K562 (cell line): ENCODE measurements around the gene LINGO3. TPM values are rescaled to one million over a fixed set of nuclear protein-coding genes. Genes with fewer than 3 reads are reported as not detected.
A peak's percentile ranks its signal among the peaks of the same experiment; 100 is the strongest.

ENCODE experiments used
- ATAC-seq: fragments of 200-7000 bp; cut with Tn5 transposase; 3 replicates; pipeline ENCODE4 v1.9.1; 2020; ENCODE audit warnings: moderate library complexity
- Bru-seq: library from RNA; stranded (reverse); fragments of 400-500 nt; gene quantifications from one replicate; lab custom pipeline; 2021; lab: Mats Ljungman, UMichigan
- BruChase-seq, 2 experiments: library from RNA; stranded (reverse); fragments of 400-500 nt; gene quantifications; one replicate each; lab custom pipeline; 2021; lab: Mats Ljungman, UMichigan
- BruUV-seq: library from RNA; stranded (reverse); fragments of 400-500 nt; replicated peaks from 2 replicates; lab custom pipeline; 2021; lab: Mats Ljungman, UMichigan
- CTCF ChIA-PET: fragments of 300-600 bp; formaldehyde crosslinking; extraction: SDS; loops from one replicate; lab custom pipeline; 2021; ENCODE audit warnings: low intra/inter-chr PET ratio; lab: Yijun Ruan, JAX
- POLR2A ChIA-PET: fragments of 300-600, 350-650 bp; sonication (Branson Sonifier 250); formaldehyde crosslinking; extraction: SDS; loops from one replicate; lab custom pipeline; 2021; ENCODE audit warnings: antibody characterized with exemption, inconsistent platforms; lab: Yijun Ruan, JAX
- DNase-seq, 4 experiments: peaks; one replicate each; pipeline versions ENCODE4 v3.0.0 to v3.0.0-alpha.2; 2011 to 2018; ENCODE audit warnings: low spot score in 3 of 4, mixed read lengths in 3 of 4; ENCODE audit errors: extremely low read depth in 1 of 4
- FAIRE-seq: peaks from 2 replicates; lab custom pipeline; 2011; peaks lifted over from hg19 to GRCh38; lab: Jason Lieb, UNC
- H2AFZ ChIP-seq: 2 replicates; pipeline ENCODE4 v1.6.0; 2011; ENCODE audit warnings: low read depth, low read length, control low read depth, inconsistent platforms
- H3K27ac ChIP-seq: fragments of 200-600 bp; 3 replicates; pipeline ENCODE4 v1.8.0; 2011; ENCODE audit warnings: low read depth, mild to moderate bottlenecking, control low read depth, inconsistent platforms, low read length, moderate library complexity, mixed read lengths; ENCODE audit errors: extremely low read depth
- H3K27me3 ChIP-seq, 2 experiments: fragments of 300-600 bp in 1 of 2; 2 replicates in 1 of 2; 3 replicates in 1 of 2; pipeline versions ENCODE4 v1.6.0 to v1.8.0; 2011; ENCODE audit warnings: inconsistent platforms in 2 of 2, low read length in 2 of 2, mild to moderate bottlenecking in 1 of 2, mixed read lengths in 1 of 2, moderate library complexity in 1 of 2; ENCODE audit not compliant: control insufficient read depth in 2 of 2, insufficient read depth in 2 of 2
- H3K36me3 ChIP-seq: fragments of 300-600 bp; 3 replicates; pipeline ENCODE4 v1.8.0; 2011; ENCODE audit warnings: mild to moderate bottlenecking, low read length, inconsistent platforms; ENCODE audit not compliant: control insufficient read depth, insufficient read depth
- H3K4me1 ChIP-seq, 2 experiments: fragments of 200-600 bp in 1 of 2; replicated peaks in 1 of 2; 2 replicates in 1 of 2; 3 replicates in 1 of 2; pipeline versions ENCODE4 v1.5.1 to v1.8.0; 2011; ENCODE audit warnings: inconsistent platforms in 2 of 2, low read length in 2 of 2, mild to moderate bottlenecking in 1 of 2, mixed read lengths in 1 of 2, moderate library complexity in 1 of 2; ENCODE audit not compliant: control insufficient read depth in 2 of 2, insufficient read depth in 2 of 2
- H3K4me2 ChIP-seq: 2 replicates; pipeline ENCODE4 v1.6.1; 2011; ENCODE audit warnings: low read length, control low read depth, inconsistent platforms, mixed read lengths; ENCODE audit not compliant: insufficient read depth
- H3K4me3 ChIP-seq: fragments of 200-600 bp; sonication (generic), shearing (Covaris generic); 2 replicates; pipeline ENCODE4 v1.5.1; 2016; ENCODE audit warnings: control low read depth, inconsistent platforms
- H3K79me2 ChIP-seq: fragments of 200-600 bp; 3 replicates; pipeline ENCODE4 v1.8.0; 2011; ENCODE audit warnings: low read length, inconsistent platforms; ENCODE audit not compliant: control insufficient read depth, insufficient read depth
- H3K9ac ChIP-seq, 2 experiments: 2 replicates each; pipeline versions ENCODE4 v1.6.0 to v1.6.1; 2011; ENCODE audit warnings: low read depth in 2 of 2, low read length in 2 of 2, control low read depth in 1 of 2, inconsistent platforms in 1 of 2, mild to moderate bottlenecking in 1 of 2, mixed read lengths in 1 of 2; ENCODE audit not compliant: insufficient read depth in 1 of 2
- H3K9me1 ChIP-seq: one replicate; pipeline ENCODE4 v1.6.0; 2011; ENCODE audit warnings: inconsistent platforms, mild to moderate bottlenecking, low read length, moderate library complexity; ENCODE audit not compliant: control insufficient read depth, insufficient read depth
- H3K9me3 ChIP-seq: replicated peaks from 2 replicates; pipeline ENCODE4 v1.5.1; 2011; ENCODE audit warnings: low read depth, low read length, inconsistent platforms; ENCODE audit not compliant: control insufficient read depth, insufficient read depth
- H4K20me1 ChIP-seq: replicated peaks from 2 replicates; pipeline ENCODE4 v1.6.1; 2011; ENCODE audit warnings: low read length, inconsistent platforms, mixed read lengths; ENCODE audit not compliant: control insufficient read depth, insufficient read depth
- CREBBP ChIP-seq: IDR thresholded peaks from one replicate; pipeline ENCODE4 v1.6.1; 2012; ENCODE audit warnings: low read depth, mild to moderate bottlenecking, control low read depth, inconsistent platforms, low read length
- EWSR1 ChIP-seq: fragments of 450-650 bp; IDR thresholded peaks from 2 replicates; pipeline ENCODE4 v1.6.1; 2018; ENCODE audit warnings: borderline replicate concordance, mild to moderate bottlenecking, low read depth, moderate library complexity; ENCODE audit not compliant: partially characterized antibody
- FOXP1 ChIP-seq: sonication (generic); formaldehyde crosslinking; IDR thresholded peaks from 2 replicates; pipeline ENCODE4 v1.8.0; 2022; ENCODE audit warnings: mild to moderate bottlenecking, missing genetic modification reagents
- MYC ChIP-seq, 2 experiments: fragments of 250-450 bp in 1 of 2; sonication (Bioruptor Pico) in 1 of 2; IDR thresholded peaks; 2 replicates each; pipeline versions ENCODE4 v1.5.1 to v1.6.1; 2012 to 2021; ENCODE audit warnings: low read depth in 2 of 2, borderline replicate concordance in 1 of 2, improper control_type of control experiment in 1 of 2, low read length in 1 of 2, mild to moderate bottlenecking in 1 of 2, moderate library complexity in 1 of 2
- NFIX ChIP-seq: fragments of 250-450 bp; sonication (Bioruptor Pico); IDR thresholded peaks from 2 replicates; pipeline ENCODE4 v1.4.0; 2020; ENCODE audit warnings: low read depth, mild to moderate bottlenecking, moderate library complexity
- PYGO2 ChIP-seq: fragments of 450-650 bp; IDR thresholded peaks from 2 replicates; pipeline ENCODE4 v1.6.1; 2016; ENCODE audit warnings: mild to moderate bottlenecking, missing genetic modification characterization, moderate library complexity, missing compliant biosample characterization
- RBFOX2 ChIP-seq: fragments of 200-400 bp; formaldehyde crosslinking; IDR thresholded peaks from 2 replicates; pipeline ENCODE4 v1.6.1; 2017; ENCODE audit warnings: low read depth, mild to moderate bottlenecking, low read length, moderate library complexity
- WGBS: fragments of 100-300 bp; shearing (Covaris generic); methylation state at CpG from one replicate; pipeline ENCODE4 v1.1.6; 2016; ENCODE audit warnings: low coverage, mixed read lengths; ENCODE audit not compliant: insufficient coverage; ENCODE audit errors: missing lambda C conversion rate; 5-methylcytosine and 5-hydroxymethylcytosine counted together
- in situ Hi-C: fragments of 300-500 bp; cut with MboI; formaldehyde crosslinking; loops from 4 replicates; pipeline ENCODE4 v1.15.0; 2018; ENCODE audit warnings: inconsistent platforms, mixed read lengths
- intact Hi-C: fragments of 100-400 bp; cut with micrococcal nuclease; formaldehyde crosslinking; loops from 2 replicates; pipeline ENCODE4 v1.14.2; 2022
- long read RNA-seq, 3 experiments: library from polyadenylated mRNA in 2 of 3; library from RNA in 1 of 3; unstranded in 2 of 3; stranded (forward) in 1 of 3; transcript quantifications; one replicate each; pipeline ENCODE4 v2.0.0, GENCODE V29; 2019 to 2022
- polyA minus RNA-seq, 3 experiments: library from RNA; depleted of rRNA, polyadenylated mRNA; stranded (reverse); fragments of >200 nt; gene quantifications; 2 replicates each; pipeline ENCODE4 v1.2.3, GENCODE V29; 2011
- polyA plus RNA-seq, 8 experiments: library from polyadenylated mRNA; depleted of rRNA in 4 of 8; stranded (reverse) in 5 of 8; unstranded in 3 of 8; fragments of >200 nt; fragmentation: Nextera tagmentation in 2 of 8; fragmentation: Illumina TruSeq in 1 of 8; extraction: Ambion mirVana in 2 of 8; extraction: Trizol in 1 of 8; gene quantifications; 2 replicates each; pipeline versions ENCODE4 v1.2.1 to v1.2.3, GENCODE V29; 2011 to 2014; ENCODE audit warnings: inconsistent platforms in 1 of 8, missing spikeins in 1 of 8
- total RNA-seq, 7 experiments: library from RNA; depleted of rRNA in 6 of 7; stranded (reverse); fragments of >200 nt in 6 of 7; fragmentation: Illumina TruSeq in 2 of 7; extraction: Trizol in 2 of 7; gene quantifications; 2 replicates each; pipeline versions ENCODE4 v1.2.1 to v1.2.3, GENCODE V29; 2011 to 2021; ENCODE audit warnings: low replicate concordance in 1 of 7
- TF ChIP-seq, protein P1 (sequence below): sonication (generic); formaldehyde crosslinking; IDR thresholded peaks from 2 replicates; pipeline ENCODE4 v1.8.1; 2023; ENCODE audit warnings: mild to moderate bottlenecking, missing genetic modification reagents, moderate library complexity
- TF ChIP-seq, protein P2 (sequence below): sonication (generic); formaldehyde crosslinking; IDR thresholded peaks from 2 replicates; pipeline ENCODE4 v1.9.0; 2022; ENCODE audit warnings: mild to moderate bottlenecking, missing genetic modification reagents

The LINGO3 gene, protein sequence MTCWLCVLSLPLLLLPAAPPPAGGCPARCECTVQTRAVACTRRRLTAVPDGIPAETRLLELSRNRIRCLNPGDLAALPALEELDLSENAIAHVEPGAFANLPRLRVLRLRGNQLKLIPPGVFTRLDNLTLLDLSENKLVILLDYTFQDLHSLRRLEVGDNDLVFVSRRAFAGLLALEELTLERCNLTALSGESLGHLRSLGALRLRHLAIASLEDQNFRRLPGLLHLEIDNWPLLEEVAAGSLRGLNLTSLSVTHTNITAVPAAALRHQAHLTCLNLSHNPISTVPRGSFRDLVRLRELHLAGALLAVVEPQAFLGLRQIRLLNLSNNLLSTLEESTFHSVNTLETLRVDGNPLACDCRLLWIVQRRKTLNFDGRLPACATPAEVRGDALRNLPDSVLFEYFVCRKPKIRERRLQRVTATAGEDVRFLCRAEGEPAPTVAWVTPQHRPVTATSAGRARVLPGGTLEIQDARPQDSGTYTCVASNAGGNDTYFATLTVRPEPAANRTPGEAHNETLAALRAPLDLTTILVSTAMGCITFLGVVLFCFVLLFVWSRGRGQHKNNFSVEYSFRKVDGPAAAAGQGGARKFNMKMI
- total RNA-seq (2011; cell fraction: chromatin; rRNA removed; ENCODE audit: low replicate concordance), result not detected in 2 replicates
- total RNA-seq (2011; cell fraction: nucleolus; rRNA removed), result not detected in 2 replicates
- not detected in 2 replicates for total RNA-seq (2011; cell fraction: nucleoplasm; rRNA removed)
- 0.05 TPM in 1 of 2 replicates, not detected in the other for total RNA-seq (2014; rRNA removed)
- not detected in 2 replicates for total RNA-seq (2014; rRNA removed; fragmentation: Illumina TruSeq; extraction: Trizol)
- not detected in 2 replicates for total RNA-seq (2015; rRNA removed; fragmentation: Illumina TruSeq; extraction: Trizol)
- not detected in 2 replicates for total RNA-seq (2021)
- 0.03 and 0.07 TPM in 2 replicates for polyA plus RNA-seq (2011; rRNA removed)
- 0.06 and 0.07 TPM in 2 replicates for polyA plus RNA-seq (2011; cell fraction: cytosol; rRNA removed)
- not detected in 2 replicates for polyA plus RNA-seq (2011; cell fraction: nucleus; rRNA removed)
- polyA plus RNA-seq (2012), result 0.47 and 1.6 TPM in 2 replicates
- polyA plus RNA-seq (2014; fragmentation: Illumina TruSeq; extraction: Trizol), result not detected in 2 replicates
- under 1 TPM in 1 of 2 experiments, not detected in 1; 0.03 TPM for polyA plus RNA-seq (2014; fragmentation: Nextera tagmentation; extraction: Ambion mirVana)
- polyA plus RNA-seq (2014; rRNA removed), result not detected in 2 replicates
- not detected in 2 replicates for polyA minus RNA-seq (2011; rRNA and poly(A)+ RNA removed)
- polyA minus RNA-seq (2011; cell fraction: cytosol; rRNA and poly(A)+ RNA removed), result not detected in 2 replicates
- not detected in 2 replicates for polyA minus RNA-seq (2011; cell fraction: nucleus; rRNA and poly(A)+ RNA removed)
- Bru-seq, nascent RNA, result not detected
- BruChase-seq, experiment 1, labeled RNA remaining after a 2-hour chase, result percentile 19 among the genes with signal in this experiment
- not detected for BruChase-seq, experiment 2, labeled RNA remaining after a 6-hour chase
- long read RNA-seq, experiment 1, partial matches to known transcripts, result 0 of 1 reads
- long read RNA-seq, experiment 1, other reads (novel, unspliced or antisense), result 1 of 1 reads
- long read RNA-seq, experiment 2, result 0 reads
- long read RNA-seq, experiment 3, result 0 reads

DNA sequence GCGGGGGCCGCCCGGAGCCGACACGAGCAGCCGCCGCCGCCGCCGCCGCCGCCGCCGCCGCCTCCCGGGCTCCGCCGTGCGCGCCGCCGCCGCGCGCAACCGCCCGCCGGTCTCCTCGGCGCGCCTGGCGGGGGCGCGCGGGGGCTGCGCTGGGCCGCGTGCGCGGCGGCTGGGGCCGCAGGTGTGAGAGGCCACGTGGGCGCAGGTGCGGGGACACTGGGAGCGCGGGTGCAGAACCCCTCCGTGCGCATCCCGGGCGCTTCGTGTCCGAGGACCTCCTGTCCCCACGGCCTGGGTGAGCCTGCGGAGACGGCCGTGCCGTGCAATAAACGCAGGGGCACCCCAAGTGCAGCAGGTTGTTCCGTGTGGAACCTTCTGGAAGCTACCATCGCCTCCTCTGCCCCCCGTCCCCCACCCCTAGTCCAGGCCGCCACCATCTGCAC lies at the start of gene LINGO3:
LINGO3 (minus strand) TSS at position 41 of the 443 bp plus-strand sequence. CDS start 16,378 bp downstream, outside the sequence.
- BruUV-seq, result no TSS peak
- in situ Hi-C loops (no loop called here), intact Hi-C loops (no loop called here)
- ChIA-PET POLR2A (no interaction called here), CTCF (no interaction called here)
- no peaks in the 10 kb centered on the region for H3K9me3 ChIP-seq
- peak within 1 kb of the TSS; percentile 21; the same call in 1 of the 2 replicates for H3K4me3 ChIP-seq
- peaks cover 3% of the 10 kb centered on the region for H3K9me1 ChIP-seq
- FAIRE-seq, result no peak
- DNase-seq, result peak; percentile 37 to 85 (median 61)
- peaks cover 3 to 51% of the 10 kb centered on the region in 2 experiments; a peak in 3 of 5 replicates for H3K4me1 ChIP-seq
- H3K27me3 ChIP-seq, result peaks cover 0 to 13% of the 10 kb centered on the region in 2 experiments; a peak in 2 of 5 replicates
- H3K79me2 ChIP-seq, result no peaks in the 10 kb centered on the region
- H2AFZ ChIP-seq, result peak within 1 kb of the TSS; percentile 84
- no peaks in the 10 kb centered on the region for H3K36me3 ChIP-seq
- peak within 1 kb of the TSS; percentile 70; the same call in 1 of the 2 replicates for H3K4me2 ChIP-seq
- H3K9ac ChIP-seq, result peak within 1 kb of the TSS in 1 of 2 experiments; percentile 81; a peak in 2 of 4 replicates
- 24% methylated on average over 10 of the region's 63 CpGs for WGBS
- H4K20me1 ChIP-seq, result no peaks in the 10 kb centered on the region
- no peak within 1 kb of the TSS for H3K27ac ChIP-seq
- ATAC-seq, result peak; percentile 9; the same call in 1 of the 3 replicates
- TF ChIP-seq, protein P1, sequence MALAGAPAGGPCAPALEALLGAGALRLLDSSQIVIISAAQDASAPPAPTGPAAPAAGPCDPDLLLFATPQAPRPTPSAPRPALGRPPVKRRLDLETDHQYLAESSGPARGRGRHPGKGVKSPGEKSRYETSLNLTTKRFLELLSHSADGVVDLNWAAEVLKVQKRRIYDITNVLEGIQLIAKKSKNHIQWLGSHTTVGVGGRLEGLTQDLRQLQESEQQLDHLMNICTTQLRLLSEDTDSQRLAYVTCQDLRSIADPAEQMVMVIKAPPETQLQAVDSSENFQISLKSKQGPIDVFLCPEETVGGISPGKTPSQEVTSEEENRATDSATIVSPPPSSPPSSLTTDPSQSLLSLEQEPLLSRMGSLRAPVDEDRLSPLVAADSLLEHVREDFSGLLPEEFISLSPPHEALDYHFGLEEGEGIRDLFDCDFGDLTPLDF (CRISPR knock-in tag), result no peak
- TF ChIP-seq NFIX (no peak), FOXP1 (CRISPR knock-in tag) (peak; percentile 36; the same call in 1 of the 2 replicates), EWSR1 (no peak), CREBBP (no peak), PYGO2 (tag) (no peak), MYC (IDR thresholded peaks at IDR 0.05; ENCODE audit: low read depth, low read length) (peak; percentile 54), MYC (CRISPR knock-in tag; IDR thresholded peaks at IDR 0.05; ENCODE audit: borderline replicate concordance, low read depth) (no peak), RBFOX2 (0 out of 2 replicates have a peak, but pooled peaks have one; percentile 13)
- TF ChIP-seq, protein P2, sequence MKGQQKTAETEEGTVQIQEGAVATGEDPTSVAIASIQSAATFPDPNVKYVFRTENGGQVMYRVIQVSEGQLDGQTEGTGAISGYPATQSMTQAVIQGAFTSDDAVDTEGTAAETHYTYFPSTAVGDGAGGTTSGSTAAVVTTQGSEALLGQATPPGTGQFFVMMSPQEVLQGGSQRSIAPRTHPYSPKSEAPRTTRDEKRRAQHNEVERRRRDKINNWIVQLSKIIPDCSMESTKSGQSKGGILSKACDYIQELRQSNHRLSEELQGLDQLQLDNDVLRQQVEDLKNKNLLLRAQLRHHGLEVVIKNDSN (CRISPR knock-in tag), result peak; percentile 8; the same call in 1 of the 2 replicates
